Calu3 (cell line): Measurements from ENCODE around the gene FBXO15. TPM values are rescaled to one million over a fixed set of nuclear protein-coding genes. Genes with fewer than 3 reads are reported as not detected.

ENCODE experiments used
- BruUV-seq: library from RNA; stranded (reverse); fragments of 400-500 nt; replicated peaks from 2 replicates; lab custom pipeline; 2021; lab: Mats Ljungman, UMichigan
- CTCF ChIA-PET: fragments of 300-600 bp; sonication (Branson Sonifier 250); formaldehyde crosslinking; loops from one replicate; lab custom pipeline; 2022; ENCODE audit warnings: antibody characterized with exemption; lab: Charles Lee
- DNase-seq: peaks from one replicate; pipeline ENCODE4 v3.0.0; 2022
- H3K27ac Mint-ChIP-seq: one replicate; pipeline ENCODE4 v1.8.0; 2022; ENCODE audit warnings: mixed read lengths; ENCODE audit not compliant: unreplicated experiment
- H3K27me3 Mint-ChIP-seq: one replicate; pipeline ENCODE4 v1.8.0; 2022; ENCODE audit warnings: mixed read lengths; ENCODE audit not compliant: unreplicated experiment
- H3K36me3 Mint-ChIP-seq: one replicate; pipeline ENCODE4 v1.8.0; 2022; ENCODE audit warnings: mild to moderate bottlenecking, moderate library complexity, mixed read lengths; ENCODE audit not compliant: insufficient read depth, unreplicated experiment
- H3K4me1 Mint-ChIP-seq: one replicate; pipeline ENCODE4 v1.8.0; 2022; ENCODE audit warnings: mild to moderate bottlenecking, low read depth, mixed read lengths; ENCODE audit not compliant: unreplicated experiment
- H3K4me3 Mint-ChIP-seq: one replicate; pipeline ENCODE4 v1.8.0; 2022; ENCODE audit warnings: mild to moderate bottlenecking, low read depth, moderate library complexity, mixed read lengths; ENCODE audit not compliant: unreplicated experiment
- H3K9me3 Mint-ChIP-seq: one replicate; pipeline ENCODE4 v1.8.0; 2022; ENCODE audit warnings: low read depth, mixed read lengths; ENCODE audit not compliant: unreplicated experiment
- intact Hi-C: fragments of 100-400 bp; cut with micrococcal nuclease; formaldehyde crosslinking; loops from one replicate; pipeline ENCODE4 v1.10.0; 2022; ENCODE audit not compliant: unreplicated experiment
- total RNA-seq: library from RNA; stranded (reverse); gene quantifications from 2 replicates; pipeline ENCODE4 v1.2.3, GENCODE V29; 2022
- TF ChIP-seq, protein P1 (sequence below): fragments of 200-600 bp; IDR thresholded peaks from one replicate; pipeline ENCODE4 v1.8.0; 2022; ENCODE audit warnings: antibody characterized with exemption; ENCODE audit not compliant: unreplicated experiment

The FBXO15 gene
- total RNA-seq, 1 experiment from 2014 or later, result 1.5 TPM

DNA sequence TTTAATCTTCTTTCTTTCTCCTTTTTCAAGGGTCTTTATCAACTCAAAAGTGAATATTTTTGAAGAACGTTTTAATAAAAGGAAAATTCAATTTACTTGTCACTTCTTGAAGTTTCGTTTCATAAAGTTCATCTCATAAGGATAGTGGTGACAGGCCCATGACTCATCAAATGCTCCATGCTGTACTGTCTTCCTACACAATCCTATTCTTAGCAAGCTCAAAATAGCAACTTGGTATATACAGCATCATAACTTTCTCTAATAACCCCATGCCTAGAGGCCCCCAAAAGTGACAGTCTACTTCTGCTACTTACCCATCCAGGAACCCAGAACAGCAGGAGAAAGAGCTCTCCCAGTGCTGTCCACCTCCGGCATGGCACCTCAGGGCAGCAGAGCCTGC lies 7.7 kb downstream of the FBXO15 start:
- no TSS peak for BruUV-seq
- Mint-ChIP-seq H3K27me3 (peaks cover 32% of the 10 kb centered on the region), H3K27ac (no peak overlapping the region), H3K9me3 (no peaks in the 10 kb centered on the region), H3K36me3 (no peaks in the 10 kb centered on the region), H3K4me1 (no peaks in the 10 kb centered on the region), H3K4me3 (no peak overlapping the region)
- CTCF ChIA-PET, result interaction anchor here (0.6 kb wide), 1 partner anchor 1576 kb away, joined by 3 read pairs; no protein-coding TSS in a partner anchor
- DNase-seq, result no peak
- intact Hi-C loops, result no loop called here
- TF ChIP-seq, protein P1, sequence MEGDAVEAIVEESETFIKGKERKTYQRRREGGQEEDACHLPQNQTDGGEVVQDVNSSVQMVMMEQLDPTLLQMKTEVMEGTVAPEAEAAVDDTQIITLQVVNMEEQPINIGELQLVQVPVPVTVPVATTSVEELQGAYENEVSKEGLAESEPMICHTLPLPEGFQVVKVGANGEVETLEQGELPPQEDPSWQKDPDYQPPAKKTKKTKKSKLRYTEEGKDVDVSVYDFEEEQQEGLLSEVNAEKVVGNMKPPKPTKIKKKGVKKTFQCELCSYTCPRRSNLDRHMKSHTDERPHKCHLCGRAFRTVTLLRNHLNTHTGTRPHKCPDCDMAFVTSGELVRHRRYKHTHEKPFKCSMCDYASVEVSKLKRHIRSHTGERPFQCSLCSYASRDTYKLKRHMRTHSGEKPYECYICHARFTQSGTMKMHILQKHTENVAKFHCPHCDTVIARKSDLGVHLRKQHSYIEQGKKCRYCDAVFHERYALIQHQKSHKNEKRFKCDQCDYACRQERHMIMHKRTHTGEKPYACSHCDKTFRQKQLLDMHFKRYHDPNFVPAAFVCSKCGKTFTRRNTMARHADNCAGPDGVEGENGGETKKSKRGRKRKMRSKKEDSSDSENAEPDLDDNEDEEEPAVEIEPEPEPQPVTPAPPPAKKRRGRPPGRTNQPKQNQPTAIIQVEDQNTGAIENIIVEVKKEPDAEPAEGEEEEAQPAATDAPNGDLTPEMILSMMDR, result no peak

DNA sequence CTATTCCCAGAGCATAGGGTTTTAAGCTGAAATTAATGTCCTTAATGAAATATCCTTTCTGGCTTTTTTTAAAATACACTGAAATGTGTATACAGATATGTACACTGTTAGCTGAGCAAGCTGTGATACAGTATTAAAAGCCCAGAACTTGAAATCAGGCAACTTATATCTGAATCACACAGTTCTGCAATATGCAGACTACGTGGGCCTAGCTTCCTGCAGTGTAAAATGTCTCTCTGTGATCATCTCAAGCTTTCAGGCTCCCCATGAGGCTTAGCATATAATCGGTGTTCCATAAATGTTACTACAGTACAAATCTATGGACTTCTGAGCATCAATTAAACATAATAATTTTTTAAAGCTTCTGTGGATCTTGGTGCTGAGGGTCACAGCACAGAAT lies 8.2 kb downstream of the FBXO15 start:
- no peaks in the 10 kb centered on the region for H3K4me1 Mint-ChIP-seq

DNA sequence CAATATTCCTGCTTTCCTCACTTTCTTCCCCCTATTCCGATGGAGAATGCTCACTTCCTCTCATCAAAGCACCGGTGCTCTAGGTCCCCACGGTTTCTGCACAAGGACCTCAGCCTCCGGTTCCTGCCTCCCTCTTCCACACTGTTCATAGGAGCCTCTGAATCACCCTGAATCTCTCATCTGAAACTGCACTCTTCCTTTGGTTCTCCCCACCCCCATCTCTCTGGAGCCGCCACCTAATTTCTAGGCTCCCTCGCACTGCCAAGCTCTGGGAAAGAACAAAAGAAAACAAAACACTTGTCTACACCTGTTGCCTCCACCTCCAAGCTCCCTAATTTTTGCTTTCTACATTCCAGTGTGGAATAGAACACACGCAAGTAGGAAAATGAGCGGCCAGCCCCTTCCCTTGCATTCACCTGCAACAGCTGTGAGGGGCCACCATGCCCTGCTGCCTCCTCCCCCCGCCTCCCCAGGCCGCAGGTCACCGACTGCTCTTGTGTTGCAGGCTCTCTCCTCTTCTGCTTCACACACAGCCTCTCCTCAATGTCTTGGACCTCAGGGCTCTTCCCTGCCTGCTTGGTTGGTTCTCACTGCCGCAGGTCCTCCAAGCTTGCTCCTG lies 9.6 kb downstream of the FBXO15 start:
- DNase-seq, result no peak
- Mint-ChIP-seq H3K36me3 (no peaks in the 10 kb centered on the region), H3K27me3 (peaks cover 32% of the 10 kb centered on the region), H3K27ac (no peak overlapping the region), H3K4me3 (no peak overlapping the region), H3K4me1 (no peaks in the 10 kb centered on the region), H3K9me3 (no peaks in the 10 kb centered on the region)
- CTCF ChIA-PET, result no interaction called here
- intact Hi-C loops, result no loop called here
- TF ChIP-seq, protein P1, result no peak
- no TSS peak for BruUV-seq

More for the DNA sequence above, 8.2 kb downstream of the FBXO15 start:
- CTCF ChIA-PET, result interaction anchor here (0.6 kb wide), 1 partner anchor 1576 kb away, joined by 3 read pairs; no protein-coding TSS in a partner anchor
- Mint-ChIP-seq H3K27ac (no peak overlapping the region), H3K36me3 (no peaks in the 10 kb centered on the region), H3K27me3 (peaks cover 32% of the 10 kb centered on the region), H3K4me3 (no peak overlapping the region), H3K9me3 (no peaks in the 10 kb centered on the region)
- BruUV-seq, result no TSS peak
- DNase-seq, result no peak
- intact Hi-C loops, result no loop called here
- TF ChIP-seq, protein P1, result no peak

DNA sequence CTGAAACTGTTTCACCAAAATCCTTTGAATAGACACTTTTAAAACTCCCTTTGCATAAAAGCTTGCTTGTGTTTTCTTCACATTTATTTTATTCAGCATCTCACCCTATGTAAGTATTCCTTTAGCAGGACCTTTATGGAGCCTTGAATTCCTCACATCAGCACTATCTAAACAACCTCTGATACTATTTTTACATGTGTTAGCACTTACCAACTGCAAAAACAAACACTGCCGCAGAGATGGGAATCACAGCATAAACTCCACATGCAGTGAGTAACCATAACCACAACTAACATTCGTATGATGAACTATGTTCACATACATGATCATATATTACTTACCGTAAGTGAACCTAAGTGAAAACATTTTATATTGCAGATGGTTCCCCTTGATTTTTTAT lies 15.4 kb downstream of the FBXO15 start:
- H3K4me1 Mint-ChIP-seq, result no peaks in the 10 kb centered on the region
- CTCF ChIA-PET, result no interaction called here
- no peaks in the 10 kb centered on the region for H3K9me3 Mint-ChIP-seq
- no peak overlapping the region for H3K4me3 Mint-ChIP-seq
- no peak for DNase-seq
- peaks cover 2% of the 10 kb centered on the region for H3K27me3 Mint-ChIP-seq
- intact Hi-C loops, result no loop called here
- BruUV-seq, result no TSS peak
- H3K27ac Mint-ChIP-seq, result no peak overlapping the region
- TF ChIP-seq, protein P1, result no peak
- H3K36me3 Mint-ChIP-seq, result no peaks in the 10 kb centered on the region
